Kidney glomerular epithelial cell (primary cell): ENCODE results near the gene FAM177B.

Experiments used
- DNase-seq: peaks from one replicate; lab custom pipeline; 2025; lab: John Stamatoyannopoulos, UW

The FAM177B gene

GRCh38 chr1:222736972-222737371 is at the start of gene FAM177B:
Gene FAM177B (plus strand): TSS chr1:222737202. CDS start chr1:222746546, 9,344 bp downstream.
- peak; percentile 29 for DNase-seq

DNA sequence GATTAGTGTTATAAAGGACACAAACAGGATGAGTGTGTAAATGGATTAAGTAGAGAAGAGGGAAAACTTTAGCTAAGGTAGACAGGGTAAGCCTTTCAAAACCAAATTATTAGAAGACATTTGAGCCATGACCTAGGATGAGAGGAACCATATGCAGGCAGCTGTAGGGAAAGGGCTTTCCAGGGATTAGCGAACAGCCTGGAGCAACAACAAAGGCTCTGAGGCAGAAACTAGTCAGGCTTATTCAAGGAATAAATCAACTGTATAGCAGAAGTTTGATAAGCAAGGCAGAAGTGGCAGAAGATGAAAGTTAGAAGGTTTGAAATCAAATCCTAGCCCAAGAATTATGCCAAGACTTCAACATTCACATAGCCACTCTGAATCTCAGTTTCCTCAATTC is 46.0 kb upstream of the FAM177B start:
- DNase-seq = no peak

DNA sequence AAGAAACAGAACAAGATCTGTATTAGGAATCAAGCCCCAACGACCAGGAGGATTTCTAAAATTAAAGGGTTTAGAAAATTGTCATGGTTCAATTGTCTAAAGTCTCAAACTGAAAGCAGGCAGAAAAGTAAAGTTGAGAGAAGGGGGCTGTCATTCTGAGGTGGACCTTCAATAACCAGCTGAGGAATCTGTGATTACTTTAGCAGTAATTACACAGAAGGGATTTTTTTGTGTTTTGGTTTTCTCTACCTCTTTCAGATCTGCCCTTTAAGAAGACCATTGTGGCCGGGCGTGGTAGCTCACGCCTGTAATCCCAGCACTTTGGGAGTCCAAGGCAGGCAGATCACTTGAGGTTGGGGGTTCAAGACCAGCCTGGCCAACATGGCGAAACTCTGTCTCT is 42.1 kb upstream of the FAM177B start:
- DNase-seq = no peak

DNA sequence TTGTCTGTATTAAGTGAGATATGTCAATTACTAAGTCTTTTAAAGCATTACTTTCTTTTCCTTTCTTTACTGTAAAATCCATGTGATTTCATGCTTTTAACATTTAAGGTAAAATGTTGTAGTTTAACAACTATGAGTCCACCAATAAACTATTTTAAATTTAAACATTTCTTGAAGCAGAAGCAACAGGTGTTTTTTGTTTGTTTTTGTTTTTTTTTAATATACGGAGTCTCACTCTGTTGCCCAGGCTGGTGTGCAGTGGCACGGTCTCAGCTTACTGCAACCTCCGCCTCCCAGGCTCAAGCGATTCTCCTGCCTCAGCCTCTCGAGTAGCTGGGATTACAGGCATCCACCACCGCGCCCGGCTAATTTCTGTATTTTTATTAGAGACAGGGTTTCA is 40.3 kb upstream of the FAM177B start:
- no peak for DNase-seq

- no peak for DNase-seq
Observed at GRCh38 chr1:222697203-222697602, 39.8 kb upstream of the FAM177B start.

- no peak for DNase-seq
Observed at GRCh38 chr1:222697826-222698225, 39.2 kb upstream of the FAM177B start.

DNA sequence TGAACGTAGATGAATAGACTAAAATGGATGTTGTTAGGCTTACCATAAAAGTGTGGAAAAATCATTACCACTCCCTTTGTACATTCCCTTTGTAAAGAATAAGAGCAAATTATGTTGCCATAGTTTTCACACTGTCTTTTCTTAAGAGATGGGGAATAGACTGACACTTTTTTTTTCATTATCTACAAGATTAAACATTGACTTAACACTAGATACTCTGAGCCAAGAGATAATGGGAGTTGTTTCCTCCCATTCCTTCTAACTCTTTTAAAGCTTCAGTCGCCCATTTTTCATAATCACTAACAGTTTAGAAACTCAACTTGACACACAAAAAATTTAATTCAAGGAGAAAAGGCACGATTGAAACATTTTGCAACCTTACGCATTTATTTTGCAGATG is 34.8 kb upstream of the FAM177B start:
- DNase-seq = no peak

DNA sequence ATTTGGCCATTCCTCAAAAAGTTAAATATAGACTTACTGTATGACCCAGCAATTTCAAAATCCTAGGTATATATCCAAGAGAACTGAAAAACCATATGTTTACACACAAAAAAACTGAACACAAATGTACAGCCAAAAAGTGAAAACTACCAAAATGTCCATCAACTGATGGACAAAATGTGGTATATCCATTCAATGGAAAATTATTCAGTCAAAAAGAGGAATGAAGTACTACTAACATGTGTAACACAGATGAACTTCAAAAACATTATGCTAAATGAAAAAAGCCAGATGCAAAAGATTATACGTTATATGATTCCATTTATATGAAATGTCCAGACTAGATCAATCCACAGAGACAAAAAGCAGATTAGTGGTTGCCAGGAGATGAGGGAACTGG is 32.7 kb upstream of the FAM177B start:
- DNase-seq = no peak

GRCh38 chr1:222706815-222707214 is 30.2 kb upstream of the FAM177B start:
- DNase-seq = no peak

- DNase-seq = no peak
Observed at GRCh38 chr1:222709700-222710153, 27.3 kb upstream of the FAM177B start.

GRCh38 chr1:222711319-222712252 is 25.4 kb upstream of the FAM177B start:
- peak; percentile 71 for DNase-seq

DNA sequence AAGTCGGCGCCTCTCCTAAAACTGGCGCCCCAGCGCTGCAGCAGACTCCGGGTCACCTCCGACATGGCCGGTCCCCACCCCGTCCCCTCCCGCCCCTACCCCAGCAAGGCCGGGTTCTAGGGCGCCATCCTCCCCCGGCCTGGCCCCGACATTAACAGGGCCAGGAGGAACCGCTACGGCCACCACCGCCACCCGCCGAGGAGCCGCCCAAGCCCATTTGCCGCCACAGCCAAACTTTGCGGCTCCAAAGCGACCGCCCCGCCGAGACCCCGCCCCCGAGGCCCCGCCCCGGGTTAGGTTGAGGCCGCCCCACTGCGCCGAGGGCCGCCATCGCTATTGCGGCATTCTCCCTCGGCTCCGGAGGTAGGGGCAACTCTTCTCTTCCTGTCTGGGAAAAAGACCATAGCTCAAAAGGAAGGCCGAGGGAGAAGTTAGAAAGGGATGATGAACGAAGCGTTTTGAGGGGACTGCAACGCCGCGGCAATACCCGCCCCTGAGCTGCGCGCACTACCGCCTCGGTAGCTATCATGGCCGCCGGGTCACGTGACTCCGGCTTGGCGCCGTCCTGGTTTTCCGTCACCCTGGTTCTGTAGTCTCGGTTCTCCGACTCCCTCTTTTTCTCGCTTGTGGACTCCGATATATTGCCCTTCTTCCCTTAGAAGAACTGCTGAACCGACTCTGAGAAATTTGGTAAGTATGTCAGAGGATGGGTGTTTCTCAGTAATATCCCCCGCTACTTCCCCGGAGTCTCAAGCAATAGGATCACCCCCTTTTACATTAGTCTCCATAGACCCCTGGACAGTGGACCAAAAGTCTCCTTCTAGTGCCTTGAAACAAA is 24.5 kb upstream of the FAM177B start, which contains the start of the genes AIDA and BROX:
Gene AIDA (minus strand): TSS at position 239 of the 838 bp plus-strand sequence. CDS start 174 bp downstream, at position 65.
Gene BROX (plus strand): TSS at position 312 of the 838 bp plus-strand sequence. CDS start 3,136 bp downstream, outside the sequence.
- DNase-seq = peak; percentile 89

DNA sequence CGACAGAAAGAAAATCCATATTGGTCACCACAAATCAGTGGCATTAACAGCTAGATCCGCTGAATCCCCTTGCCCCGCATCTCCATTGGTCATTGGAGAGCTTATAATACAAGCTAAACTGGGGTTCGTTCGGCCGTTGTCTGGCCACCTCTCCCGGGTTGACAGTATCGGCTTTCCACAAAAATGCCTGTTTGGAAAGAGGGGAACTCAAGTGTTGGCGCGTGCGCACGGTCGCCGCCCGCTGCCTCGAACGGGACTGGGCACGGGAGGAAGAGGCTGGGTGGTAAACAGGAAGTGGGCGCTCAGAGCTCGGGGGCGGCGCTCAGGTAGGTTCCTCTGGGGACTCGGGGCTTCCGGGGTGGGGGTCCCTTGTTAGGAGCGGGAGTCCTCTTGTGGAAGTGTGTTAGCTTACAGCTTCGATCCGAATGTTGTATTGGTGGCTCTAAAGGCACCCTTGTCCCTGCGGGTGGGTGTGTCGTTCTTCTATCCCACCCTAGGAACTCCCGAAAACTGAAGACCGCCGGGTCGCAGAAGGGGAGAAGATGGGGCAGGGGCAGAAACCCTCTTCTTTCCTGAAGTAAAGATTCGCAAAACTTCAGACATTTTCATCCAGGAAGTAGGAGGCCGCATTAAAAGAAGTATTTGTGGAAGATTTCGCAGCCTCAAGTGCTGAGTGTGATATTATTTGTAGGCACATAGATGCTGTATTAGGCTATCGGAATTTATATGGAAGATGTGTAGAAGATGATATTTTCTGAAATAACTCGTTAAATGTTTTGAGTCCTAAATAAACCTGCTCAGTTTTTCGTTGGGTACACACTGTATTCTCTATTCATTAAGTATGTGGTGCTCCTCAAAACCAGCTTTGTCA is 23.7 kb upstream of the FAM177B start:
- peak; percentile 93 for DNase-seq

DNA sequence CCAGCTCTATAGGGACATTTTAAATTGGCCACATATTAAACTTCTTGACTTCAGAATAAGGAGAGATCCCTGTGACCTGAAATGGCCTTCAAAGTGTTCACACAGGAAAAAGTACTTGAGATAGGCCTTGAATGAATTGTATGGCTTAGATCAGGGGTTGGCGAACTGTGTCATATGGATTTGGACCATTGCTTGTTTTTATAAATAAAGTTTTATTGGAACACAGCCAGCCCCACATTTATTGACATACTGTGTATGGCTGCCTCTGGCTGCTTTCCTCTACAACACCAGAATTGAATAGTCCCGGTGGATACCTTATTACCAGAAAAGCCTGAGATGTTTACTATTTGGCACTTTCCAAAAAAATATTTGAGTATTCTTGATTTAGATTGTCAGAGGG is 20.6 kb upstream of the FAM177B start:
- no peak for DNase-seq

GRCh38 chr1:222728746-222729145 is 8.3 kb upstream of the FAM177B start:
- no peak for DNase-seq

DNA sequence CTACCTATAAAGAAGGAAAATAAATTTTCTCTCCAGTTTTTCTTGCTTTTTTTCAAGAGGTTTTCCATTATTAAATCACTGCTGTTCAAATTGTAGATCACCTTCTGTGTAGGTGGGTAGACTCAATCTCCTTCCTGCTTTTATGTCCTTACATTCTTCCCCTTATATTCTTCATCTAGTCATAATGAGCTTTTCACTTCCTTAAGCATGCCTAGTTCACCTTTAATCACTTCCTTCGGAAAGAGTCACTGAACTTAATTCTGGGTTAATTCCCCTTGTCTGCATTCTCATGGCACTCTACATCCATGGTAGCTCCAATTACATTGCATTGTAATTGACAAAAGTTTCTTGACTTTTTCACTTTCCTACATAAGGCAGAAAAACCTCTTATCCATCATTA is 6.1 kb upstream of the FAM177B start:
- no peak for DNase-seq

DNA sequence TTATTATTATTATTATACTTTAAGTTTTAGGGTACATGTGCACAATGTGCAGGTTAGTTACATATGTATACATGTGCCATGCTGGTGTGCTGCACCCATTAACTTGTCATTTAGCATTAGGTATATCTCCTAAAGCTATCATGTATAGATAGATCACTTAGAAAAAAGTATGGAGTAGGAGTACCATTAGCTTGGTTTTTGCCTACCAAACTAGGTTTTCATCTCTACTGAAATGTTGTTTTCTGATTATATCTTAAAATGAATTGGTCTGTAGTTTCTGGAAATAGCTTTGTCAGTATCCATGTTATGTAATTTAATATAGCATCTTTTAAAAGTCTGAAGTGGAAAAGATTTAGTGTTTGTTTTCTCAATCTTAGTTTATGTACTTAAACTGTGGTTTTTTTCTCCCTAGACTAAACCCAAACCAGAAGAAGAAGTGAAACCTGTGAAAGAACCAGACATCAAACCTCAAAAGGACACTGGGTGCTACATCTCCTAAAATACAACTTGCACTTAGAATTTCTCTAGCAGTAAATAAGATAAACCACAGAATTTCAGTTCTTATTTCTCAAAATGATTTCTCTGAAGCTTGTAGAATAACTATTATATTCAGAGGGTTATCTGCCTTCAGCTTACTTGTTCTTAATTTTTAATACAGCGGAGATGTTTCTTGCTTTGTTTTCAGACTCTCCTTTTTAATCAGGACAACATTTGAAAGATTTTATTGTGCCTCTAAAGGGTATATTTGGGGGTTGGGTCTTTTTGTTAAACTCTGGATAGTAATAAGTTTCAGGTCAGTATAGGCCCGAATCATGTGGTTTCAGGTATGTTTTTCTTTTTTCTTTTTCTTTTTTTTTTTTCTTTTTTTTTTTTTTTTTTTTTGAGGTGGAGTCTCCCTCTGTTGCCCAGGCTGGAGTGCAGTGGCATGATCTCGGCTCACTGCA is 4.5 kb upstream of the FAM177B start:
- DNase-seq = no peak

DNA sequence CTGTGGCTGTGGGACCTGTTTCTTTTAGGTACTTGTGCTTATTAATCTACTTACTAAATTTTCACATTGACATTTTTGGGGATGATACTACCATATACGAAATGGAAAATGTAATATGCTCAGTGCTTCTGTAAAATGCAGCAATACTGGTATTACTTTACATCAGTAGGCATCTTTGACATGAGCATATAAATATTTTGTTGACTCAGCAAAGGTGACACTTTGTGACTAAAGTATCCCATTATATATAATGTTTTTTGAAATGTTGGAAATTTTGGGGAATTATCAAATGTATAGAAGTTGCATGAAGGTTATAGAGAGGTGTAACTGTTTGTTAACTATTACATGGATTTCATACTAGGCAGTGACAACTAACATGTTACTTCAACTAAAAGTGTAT is 2.3 kb upstream of the FAM177B start:
- no peak for DNase-seq

DNA sequence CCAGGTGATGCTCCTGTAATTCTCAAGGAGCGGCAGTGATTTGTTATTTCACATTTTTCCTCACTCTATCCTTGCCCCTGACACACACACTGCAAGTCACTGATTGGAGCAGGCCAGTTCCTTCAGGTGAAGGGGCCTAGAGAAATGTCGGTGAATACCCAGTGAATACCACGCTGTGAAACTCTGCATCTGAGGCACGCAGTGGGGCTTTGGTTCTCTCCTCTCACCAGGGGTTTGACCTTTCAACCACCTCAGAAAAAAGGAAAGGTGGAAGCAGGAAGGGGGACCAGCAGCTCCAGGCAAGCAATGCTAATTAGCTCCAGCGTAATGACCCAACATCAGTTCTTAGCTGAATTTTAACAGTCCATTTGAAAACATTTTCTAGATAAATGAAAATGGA is 532 bp upstream of the FAM177B start:
- no peak for DNase-seq

- DNase-seq = no peak
Observed at GRCh38 chr1:222739465-222739864, 2.5 kb downstream of the FAM177B start.
